HL-60/S4 treated with retinoic acid at 250 ng/mL for 4 days and 3 days (cell line): ENCODE results near the gene TFF3.

Experiments used
- in situ Hi-C: fragments of 300-500 bp; cut with MboI; formaldehyde crosslinking; loops from 2 replicates; pipeline ENCODE4 v1.7.0; 2022; ENCODE audit warnings: low sequenced_read_pairs

TFF3 gene, protein sequence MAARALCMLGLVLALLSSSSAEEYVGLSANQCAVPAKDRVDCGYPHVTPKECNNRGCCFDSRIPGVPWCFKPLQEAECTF

GRCh38 chr21:42315296-42315891 lies at the start of gene TFF3:
TSS of gene TFF3 (minus strand) at chr21:42315409. CDS start at chr21:42315374, 35 bp downstream.
- in situ Hi-C loops: no loop called here

DNA sequence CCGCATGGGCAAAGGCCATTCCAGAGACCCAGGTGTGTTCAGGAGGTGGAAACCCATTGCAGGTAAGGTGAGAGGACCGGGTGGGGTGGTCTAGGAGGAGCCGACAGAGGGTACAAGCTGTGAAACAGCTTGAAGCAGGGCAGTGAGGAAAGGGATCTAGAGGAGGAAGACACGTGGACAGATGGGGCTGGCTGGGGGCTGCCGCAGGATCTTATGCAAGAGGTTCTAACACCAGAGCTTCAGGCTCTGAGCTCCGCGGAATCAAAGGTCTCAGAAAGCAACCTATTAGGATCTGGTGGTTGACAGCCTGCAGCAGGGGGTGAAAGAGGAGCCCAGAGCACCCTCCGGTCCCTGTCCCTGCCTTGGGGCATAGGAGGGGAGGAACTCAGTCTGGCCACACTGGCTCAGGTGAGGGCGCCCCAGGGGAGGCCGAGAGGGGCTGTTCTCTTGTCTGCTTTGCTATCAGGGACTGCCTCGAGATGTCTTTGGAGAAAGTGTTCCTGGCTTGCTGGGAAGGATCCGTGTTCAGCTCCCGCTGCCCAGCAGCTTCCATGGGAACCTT lies 49.2 kb upstream of the TFF3 start:
- in situ Hi-C loops: no loop called here

DNA sequence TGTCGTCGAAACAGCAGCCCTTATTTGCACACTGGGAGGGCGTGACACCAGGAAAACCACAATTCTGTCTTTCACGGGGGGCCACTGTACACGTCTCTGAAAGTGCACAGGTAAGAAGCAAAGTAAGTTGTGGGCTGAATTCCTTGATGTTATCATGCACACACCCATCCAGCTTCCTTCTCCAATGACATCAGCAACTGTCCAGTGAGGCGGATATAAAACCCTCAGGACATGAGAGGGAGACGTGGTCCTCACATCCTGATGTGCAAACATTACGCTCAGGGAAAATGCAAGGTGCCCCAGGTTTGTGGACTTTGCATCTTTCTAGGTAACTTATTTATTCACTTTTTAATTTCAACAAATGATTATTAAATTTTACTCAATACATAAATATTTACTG lies 48.1 kb upstream of the TFF3 start:
- in situ Hi-C loops: no loop called here

DNA sequence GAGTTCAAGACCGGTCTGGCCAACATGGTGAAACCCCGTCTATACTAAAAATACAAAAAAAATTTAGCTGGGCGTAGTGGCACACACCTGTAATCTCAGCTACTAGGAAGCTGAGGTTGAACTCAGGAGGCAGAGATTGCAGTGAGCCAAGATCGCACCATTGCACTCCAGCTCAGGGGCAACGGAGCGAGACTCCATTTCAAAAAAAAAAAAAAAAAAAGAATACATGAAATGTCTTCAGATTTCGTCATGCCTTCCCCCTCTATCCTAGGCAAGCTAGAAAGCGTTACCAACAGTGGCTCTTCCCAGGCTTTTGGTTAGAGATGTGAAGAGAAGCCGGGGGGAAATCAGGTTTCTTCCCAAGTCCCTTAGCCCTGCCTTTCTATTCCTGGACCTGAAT lies 47.5 kb upstream of the TFF3 start:
- in situ Hi-C loops: no loop called here

GRCh38 chr21:42362198-42362597 lies 47.0 kb upstream of the TFF3 start:
- in situ Hi-C loops: no loop called here

DNA sequence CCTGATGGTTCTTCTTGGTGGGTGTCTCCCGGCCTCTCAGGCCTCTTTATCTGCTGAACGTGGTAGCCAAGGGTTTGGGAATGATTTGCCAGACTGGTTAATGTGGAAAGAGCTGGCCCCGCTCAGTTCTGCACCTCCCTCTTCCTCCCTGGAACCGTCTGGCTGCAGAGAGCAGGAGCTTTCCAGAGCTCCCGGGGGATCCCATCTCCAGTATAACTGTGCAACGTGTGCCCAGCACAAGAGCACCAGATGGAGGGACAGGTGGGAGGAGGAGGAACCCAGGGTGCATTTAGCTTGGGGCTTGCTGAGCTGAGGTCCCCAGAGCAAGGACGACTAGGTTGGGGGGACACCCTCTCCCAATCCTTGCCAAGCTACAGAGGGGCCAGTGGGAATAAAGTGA lies 46.1 kb upstream of the TFF3 start:
- in situ Hi-C loops: no loop called here

- in situ Hi-C loops: no loop called here
Measured at GRCh38 chr21:42360317-42360716, 45.1 kb upstream of the TFF3 start.

GRCh38 chr21:42358937-42359336 lies 43.7 kb upstream of the TFF3 start:
- in situ Hi-C loops: no loop called here

GRCh38 chr21:42358261-42358660 lies 43.1 kb upstream of the TFF3 start:
- in situ Hi-C loops: no loop called here

DNA sequence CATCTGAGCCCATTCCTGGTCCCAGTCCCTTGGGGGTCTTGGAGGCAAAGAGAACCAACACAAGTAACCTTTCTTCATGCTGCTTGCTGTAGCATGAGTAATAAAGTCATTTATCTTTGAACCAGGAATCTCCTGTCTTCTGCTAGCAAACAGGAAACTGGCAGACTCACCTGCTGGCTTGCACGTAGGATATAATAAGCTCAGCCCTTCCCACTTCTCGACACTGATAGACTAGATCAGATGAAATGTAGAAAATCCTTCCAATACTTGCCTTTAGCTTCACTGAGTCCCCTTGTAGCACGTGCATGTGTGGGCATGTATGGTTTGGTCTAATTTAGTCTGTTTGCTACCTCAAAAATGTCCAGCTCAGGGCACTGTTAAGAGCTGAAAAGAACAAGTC lies 42.1 kb upstream of the TFF3 start:
- in situ Hi-C loops: no loop called here

GRCh38 chr21:42356650-42357049 lies 41.4 kb upstream of the TFF3 start:
- in situ Hi-C loops: no loop called here

GRCh38 chr21:42356046-42356445 lies 40.8 kb upstream of the TFF3 start:
- in situ Hi-C loops: no loop called here

DNA sequence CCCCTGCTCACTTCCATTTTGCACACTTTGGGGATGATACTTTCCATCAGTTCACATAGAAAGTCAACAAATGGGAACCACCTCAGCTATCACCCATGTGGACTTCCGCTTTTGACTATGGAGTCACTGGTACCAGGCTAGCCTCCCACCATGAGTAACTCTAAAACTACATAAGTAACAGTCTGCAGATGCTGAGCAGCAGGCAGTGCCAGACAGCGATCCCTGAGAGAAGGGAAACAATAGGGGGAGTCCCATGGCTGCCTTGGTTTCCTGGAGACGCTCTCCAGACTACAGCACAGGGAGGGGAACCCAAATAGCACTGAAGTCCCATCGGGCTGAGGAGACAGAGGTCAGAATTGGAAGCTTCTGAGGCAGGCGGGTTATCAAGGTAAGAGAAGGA lies 38.4 kb upstream of the TFF3 start:
- in situ Hi-C loops: no loop called here

DNA sequence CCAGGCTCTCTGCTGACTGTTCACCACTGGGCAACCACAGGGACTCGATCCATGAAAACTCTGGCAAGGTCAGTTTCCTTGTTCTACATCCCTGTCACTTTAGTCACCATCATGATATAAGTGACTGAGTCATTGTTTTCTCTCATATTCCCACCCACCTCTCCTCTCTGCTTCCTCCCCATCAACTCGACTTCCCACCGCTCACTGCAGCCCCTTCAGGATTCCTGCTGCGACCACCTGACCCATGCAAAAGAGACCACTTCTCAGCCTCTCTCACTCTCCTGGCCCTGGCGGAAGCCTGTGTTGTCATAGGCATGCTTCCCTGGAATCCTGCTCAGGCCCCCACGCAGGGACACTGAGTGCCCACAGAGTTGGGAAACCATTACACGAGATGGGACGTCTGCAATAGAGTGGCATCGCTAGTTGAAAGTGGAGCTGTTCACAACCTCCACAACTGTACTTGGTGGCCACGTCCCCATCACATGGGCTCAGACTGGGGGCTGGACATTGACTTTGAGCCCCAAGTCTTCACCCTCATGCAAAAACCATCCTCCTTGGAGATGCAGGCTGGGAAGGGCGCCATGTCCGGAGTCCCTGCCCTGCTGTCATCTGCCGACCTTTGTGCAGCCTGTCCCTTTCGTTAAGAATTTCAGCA lies 37.4 kb upstream of the TFF3 start:
- in situ Hi-C loops: no loop called here

GRCh38 chr21:42351626-42352440 lies 36.6 kb upstream of the TFF3 start:
- in situ Hi-C loops: no loop called here

- in situ Hi-C loops: no loop called here
Measured at GRCh38 chr21:42350927-42351426, 35.8 kb upstream of the TFF3 start, which contains the start of gene TFF2. TSS of gene TFF2 (minus strand) at chr21:42350994. CDS start at chr21:42350957, 37 bp downstream.

- in situ Hi-C loops: no loop called here
Measured at GRCh38 chr21:42350318-42350910, 35.2 kb upstream of the TFF3 start.

DNA sequence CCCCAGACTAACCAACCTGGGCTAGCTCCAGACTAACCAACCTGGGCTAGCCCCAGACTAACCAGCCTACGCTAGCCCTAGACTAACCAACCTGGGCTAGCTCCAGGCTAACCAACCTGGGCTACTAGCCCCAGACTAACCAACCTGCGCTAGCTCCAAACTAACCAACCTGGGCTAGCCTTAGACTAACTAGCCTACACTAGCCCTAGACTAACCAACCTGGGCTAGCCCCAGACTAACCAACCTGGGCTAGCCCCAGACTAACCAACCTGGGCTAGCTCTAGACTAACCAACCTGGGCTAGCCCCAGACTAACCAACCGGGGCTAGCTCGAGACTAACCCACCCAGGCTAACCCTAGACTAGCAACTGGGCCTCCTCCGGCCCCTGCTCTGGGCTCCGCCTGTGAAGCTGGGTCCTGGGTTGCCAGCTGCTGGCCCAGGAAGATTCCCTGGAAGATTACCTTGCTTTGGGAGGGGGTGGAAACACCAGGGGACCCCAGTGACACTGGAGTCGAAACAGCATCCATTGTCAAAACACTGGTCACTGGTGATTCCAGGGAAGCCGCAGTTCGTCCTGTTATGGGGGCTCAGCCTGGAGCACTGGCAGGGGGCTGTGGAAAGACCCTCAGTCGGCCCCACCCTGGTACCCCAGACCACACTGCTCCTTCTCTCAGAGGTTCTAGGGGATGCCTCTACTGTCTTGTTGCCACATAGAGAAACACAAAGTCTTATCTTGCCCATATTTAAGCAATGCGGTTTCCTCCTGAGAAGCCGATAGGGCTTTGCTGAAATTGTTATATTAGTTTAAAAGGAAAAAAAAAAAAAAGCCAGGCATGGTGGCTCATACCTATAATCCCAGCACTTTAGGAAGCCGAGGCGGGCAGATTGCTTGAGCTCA lies 34.5 kb upstream of the TFF3 start:
- in situ Hi-C loops: no loop called here

DNA sequence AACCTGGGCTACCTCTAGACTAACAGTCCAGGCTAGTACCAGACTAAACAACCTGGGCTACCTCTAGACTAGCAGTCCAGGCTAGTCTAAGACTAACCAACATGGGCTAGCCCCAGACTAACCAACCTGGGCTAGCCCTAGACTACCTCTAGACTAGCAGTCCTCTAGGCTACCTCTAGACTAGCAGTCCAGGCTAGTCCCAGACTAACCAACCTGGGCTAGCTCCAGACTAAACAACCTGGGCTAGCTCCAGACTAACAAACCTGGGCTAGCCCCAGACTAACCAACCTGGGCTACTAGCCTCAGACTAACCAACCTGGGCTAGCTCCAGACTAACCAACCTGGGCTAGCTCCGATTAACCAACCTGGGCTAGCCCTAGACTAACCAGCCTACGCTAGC lies 33.6 kb upstream of the TFF3 start:
- in situ Hi-C loops: no loop called here
